Measurements from ENCODE around the gene BACH1. TPM values are rescaled to one million over a fixed set of nuclear protein-coding genes. Genes with fewer than 3 reads are reported as not detected.

The BACH1 gene
- total and polyA plus RNA-seq, 2 of the 8 experiments (the other 6 are each of a cell fraction or from before 2014, with no cell fraction given) = 6.9 to 50.7 TPM

GRCh38 chr21:29321932-29322928 is 23.5 kb downstream of the BACH1 start:
- DNase-seq (ENCODE audit: low read depth in 1 of 2, low spot score in 2 of 2) (no peak), FAIRE-seq (no peak)
- H2AFZ ChIP-seq (ENCODE audit: low read length) = no peak overlapping the region
- peaks cover 2 to 16% (median 8%) of the 10 kb centered on the region in 4 experiments; a peak in 5 of 8 replicates for H3K36me3 ChIP-seq (ENCODE audit: control insufficient read depth in 2 of 4, insufficient read depth in 4 of 4, low read length in 3 of 4)
- no peak overlapping the region for H2BK12ac ChIP-seq (ENCODE audit: low read depth, low read length)
- H4K20me1 ChIP-seq (replicated peaks in 1 of 2; ENCODE audit: control insufficient read depth in 1 of 2, insufficient read depth in 2 of 2, low read length in 2 of 2) = peaks cover 6 to 18% of the 10 kb centered on the region in 2 experiments
- peaks cover 16 to 74% of the 10 kb centered on the region in 2 experiments for H3K79me2 ChIP-seq (ENCODE audit: control insufficient read depth in 1 of 2, insufficient read depth in 2 of 2, low read length in 2 of 2)
- H3K4me1 ChIP-seq (replicated peaks in 1 of 4; ENCODE audit: control insufficient read depth in 3 of 4, insufficient read depth in 4 of 4, low read length in 3 of 4) = no peaks in the 10 kb centered on the region; a peak in 1 of 7 replicates
- no peak overlapping the region for H3K27ac ChIP-seq (ENCODE audit: low read depth, low read length)
- no peak overlapping the region for H3K14ac ChIP-seq (ENCODE audit: insufficient read length)
- H3K9me3 ChIP-seq (ENCODE audit: insufficient read depth in 2 of 2, low read depth in 1 of 2, low read length in 1 of 2) = no peaks in the 10 kb centered on the region
- no peak overlapping the region for H3K18ac ChIP-seq (ENCODE audit: extremely low read depth, low read length)
- no peak overlapping the region for H3K4me3 ChIP-seq (ENCODE audit: extremely low read depth in 1 of 4, insufficient read depth in 2 of 4, low read depth in 3 of 4, low read length in 4 of 4)
- no peak overlapping the region for H4K91ac ChIP-seq (replicated peaks; ENCODE audit: insufficient read length, low read length)
- ChIA-PET CTCF (ENCODE audit: partially characterized antibody) (interaction anchor here (0.9 to 1.4 kb wide), 3 partner anchors 13 to 26 kb away, joined by 3 to 4 read pairs (median 3); no protein-coding TSS in a partner anchor), POLR2A (ENCODE audit: partially characterized antibody) (interaction anchor here (1.0 kb wide), 1 partner anchor 11 kb away, joined by 3 read pairs; no protein-coding TSS in a partner anchor)
- 88% methylated on average over 11 of the region's 11 CpGs; no CpG with 5 or more reads in 1 of the 2 experiments for WGBS, 2 experiments (ENCODE audit: extremely low coverage in 1 of 2, insufficient coverage in 1 of 2, insufficient read length in 1 of 2, insufficient replicate concordance in 2 of 2, low coverage in 1 of 2, low lambda C conversion rate in 2 of 2, missing lambda C conversion rate in 1 of 2)
- no peak overlapping the region for H2AK5ac ChIP-seq (ENCODE audit: low read depth, low read length)
- H4K5ac ChIP-seq (ENCODE audit: insufficient read length, low read depth, low read length) = no peak overlapping the region
- no peak overlapping the region for H3K4ac ChIP-seq (replicated peaks; ENCODE audit: insufficient read length, low read depth, low read length)
- no peak overlapping the region for H2BK15ac ChIP-seq (ENCODE audit: low read length)
- no peak for TF ChIP-seq POLR2AphosphoS5 (IDR thresholded peaks at IDR 0.05; ENCODE audit: low read depth, low read length)
- TF ChIP-seq POLR2A (IDR thresholded peaks at IDR 0.05; ENCODE audit: control extremely low read depth in 1 of 2, low read depth in 2 of 2, low read length in 2 of 2) = no peak
- TF ChIP-seq BCL11A (IDR thresholded peaks at IDR 0.05; ENCODE audit: low read depth in 2 of 2, low read length in 2 of 2) = no peak
- TF ChIP-seq MAFK (IDR thresholded peaks at IDR 0.05; ENCODE audit: low read depth, low read length) = no peak
- no peak for TF ChIP-seq SRF (IDR thresholded peaks at IDR 0.05; ENCODE audit: low read depth, low read length)
- TF ChIP-seq CEBPB (IDR thresholded peaks at IDR 0.05; ENCODE audit: low read depth, low read length) = no peak
- no peak for TF ChIP-seq NANOG (IDR thresholded peaks at IDR 0.05; ENCODE audit: insufficient read depth, low read depth, low read length, poor library complexity, severe bottlenecking)
- TF ChIP-seq MAX (IDR thresholded peaks at IDR 0.05) = no peak
- no peak for TF ChIP-seq CHD2 (IDR thresholded peaks at IDR 0.05; ENCODE audit: low read length)
- no peak for TF ChIP-seq RNF2 (IDR thresholded peaks at IDR 0.05; ENCODE audit: borderline replicate concordance, low read depth, low read length, missing control alignments, poor library complexity, severe bottlenecking)
- H2BK120ac ChIP-seq (replicated peaks; ENCODE audit: low read depth, low read length) = no peak overlapping the region
- no peak overlapping the region for H4K8ac ChIP-seq (ENCODE audit: extremely low read depth, insufficient read depth, low read length)
- no peak overlapping the region for H3K4me2 ChIP-seq (ENCODE audit: insufficient read depth in 1 of 2, low read depth in 2 of 2, low read length in 2 of 2)
- H3K27me3 ChIP-seq (replicated peaks in 1 of 4; ENCODE audit: control insufficient read depth in 3 of 4, extremely low read depth in 1 of 4, insufficient read depth in 3 of 4, low read length in 3 of 4) = no peaks in the 10 kb centered on the region
- H3K56ac ChIP-seq (replicated peaks; ENCODE audit: insufficient read length, low read depth, low read length) = no peak overlapping the region
- peaks cover 13% of the 10 kb centered on the region for H3K79me1 ChIP-seq (ENCODE audit: low read depth, low read length)
- H3K23ac ChIP-seq (ENCODE audit: insufficient read length) = no peak overlapping the region
- no peaks in the 10 kb centered on the region for H3K23me2 ChIP-seq (ENCODE audit: low read depth, low read length)
- H3K9ac ChIP-seq (replicated peaks in 1 of 4; ENCODE audit: extremely low read depth in 1 of 4, low read depth in 3 of 4, low read length in 3 of 4) = no peak overlapping the region
- no peak overlapping the region for H2BK5ac ChIP-seq (ENCODE audit: low read depth, low read length)
- H2BK20ac ChIP-seq (ENCODE audit: low read length) = no peak overlapping the region

Measured in H1 (cell line).